GM10266 (cell line): Measurements from ENCODE around the gene SPR.

Source experiments
- DNase-seq: peaks from one replicate; pipeline ENCODE4 v3.0.0; 2012; ENCODE audit errors: extremely low spot score
- TF ChIP-seq, protein P1 (sequence below): IDR thresholded peaks from 2 replicates; pipeline ENCODE4 v1.5.1; 2012; ENCODE audit warnings: mild to moderate bottlenecking, low read depth; ENCODE audit not compliant: control insufficient read depth, insufficient read depth; ENCODE audit errors: missing control alignments

Gene SPR

DNA sequence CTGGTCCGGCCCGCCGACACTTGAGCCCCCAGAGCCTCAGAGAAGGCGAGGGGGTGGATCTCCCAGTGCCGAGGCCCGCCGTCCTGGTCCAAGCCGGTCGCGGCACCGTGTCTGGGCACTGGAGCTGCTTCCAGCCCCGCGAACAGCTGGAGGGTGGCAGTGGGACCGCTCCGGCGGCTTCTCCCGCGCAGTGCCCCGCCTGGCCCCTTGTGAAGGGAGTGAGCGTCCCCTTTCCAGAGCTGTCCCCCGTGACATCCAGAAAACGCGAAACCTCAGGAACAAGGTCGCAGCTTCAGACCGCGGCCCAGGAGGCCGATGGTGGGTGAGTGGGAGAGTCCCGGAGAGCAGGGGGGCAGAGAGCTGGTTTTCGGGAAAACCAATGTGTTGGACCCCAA lies 29.5 kb downstream of the SPR start:
- TF ChIP-seq, protein P1, sequence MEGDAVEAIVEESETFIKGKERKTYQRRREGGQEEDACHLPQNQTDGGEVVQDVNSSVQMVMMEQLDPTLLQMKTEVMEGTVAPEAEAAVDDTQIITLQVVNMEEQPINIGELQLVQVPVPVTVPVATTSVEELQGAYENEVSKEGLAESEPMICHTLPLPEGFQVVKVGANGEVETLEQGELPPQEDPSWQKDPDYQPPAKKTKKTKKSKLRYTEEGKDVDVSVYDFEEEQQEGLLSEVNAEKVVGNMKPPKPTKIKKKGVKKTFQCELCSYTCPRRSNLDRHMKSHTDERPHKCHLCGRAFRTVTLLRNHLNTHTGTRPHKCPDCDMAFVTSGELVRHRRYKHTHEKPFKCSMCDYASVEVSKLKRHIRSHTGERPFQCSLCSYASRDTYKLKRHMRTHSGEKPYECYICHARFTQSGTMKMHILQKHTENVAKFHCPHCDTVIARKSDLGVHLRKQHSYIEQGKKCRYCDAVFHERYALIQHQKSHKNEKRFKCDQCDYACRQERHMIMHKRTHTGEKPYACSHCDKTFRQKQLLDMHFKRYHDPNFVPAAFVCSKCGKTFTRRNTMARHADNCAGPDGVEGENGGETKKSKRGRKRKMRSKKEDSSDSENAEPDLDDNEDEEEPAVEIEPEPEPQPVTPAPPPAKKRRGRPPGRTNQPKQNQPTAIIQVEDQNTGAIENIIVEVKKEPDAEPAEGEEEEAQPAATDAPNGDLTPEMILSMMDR = no peak
- DNase-seq = no peak

- peak; percentile 92 for DNase-seq
- TF ChIP-seq, protein P1 = no peak
Observed at GRCh38 chr2:72917138-72917876, 30.1 kb downstream of the SPR start, which contains the start of gene EMX1. EMX1 (plus strand) TSS chr2:72917519; CDS start chr2:72917853, 334 bp downstream.

GRCh38 chr2:72917877-72918553 lies 30.8 kb downstream of the SPR start:
- no peak for DNase-seq
- TF ChIP-seq, protein P1 = no peak

DNA sequence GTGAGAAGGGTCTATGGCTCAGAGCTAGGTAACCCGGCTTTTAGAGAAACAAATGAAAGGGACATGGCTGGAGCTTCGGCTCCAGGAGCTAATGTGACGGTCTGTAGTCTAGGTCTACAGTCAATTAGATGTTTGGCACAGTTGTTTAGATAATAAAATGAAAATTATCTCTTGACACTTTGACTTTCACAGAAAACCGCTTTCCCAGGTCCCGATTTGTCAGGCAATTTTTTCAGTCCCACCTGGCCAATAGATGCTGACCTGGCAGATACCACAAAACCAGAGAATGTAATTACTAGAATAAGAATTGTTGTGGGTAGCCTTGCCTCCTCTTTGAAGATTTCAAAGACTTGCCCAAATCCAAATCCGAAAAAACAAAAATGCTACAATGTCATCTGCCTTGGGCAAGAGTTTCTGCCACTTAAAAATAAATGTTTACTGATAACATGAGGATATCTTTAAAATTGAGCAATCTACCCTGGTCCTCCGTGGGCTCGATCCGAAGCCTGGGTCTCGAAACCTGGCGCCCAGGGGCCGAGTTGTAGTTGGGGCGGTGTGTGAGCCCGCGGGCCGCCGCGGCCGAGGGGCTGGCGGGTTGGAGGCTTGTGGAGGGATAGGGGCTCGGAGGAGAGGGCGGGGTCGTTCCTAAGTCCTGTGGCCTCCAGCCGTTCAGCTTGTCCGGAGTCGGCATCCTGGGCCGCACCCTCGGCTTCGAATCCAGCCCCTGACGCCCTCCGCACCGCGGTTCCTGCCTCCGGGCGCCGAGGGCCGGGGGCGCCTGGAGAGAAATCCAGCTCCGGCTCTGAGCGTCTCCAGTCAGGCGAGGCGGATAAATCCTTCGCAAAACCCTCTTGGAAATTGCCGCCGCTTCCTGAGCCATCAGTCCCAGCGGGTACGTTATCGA lies 32.5 kb downstream of the SPR start:
- TF ChIP-seq, protein P1 = no peak
- no peak for DNase-seq

GRCh38 chr2:72920318-72921087 lies 33.3 kb downstream of the SPR start:
- TF ChIP-seq, protein P1 = no peak
- DNase-seq = peak; percentile 68

DNA sequence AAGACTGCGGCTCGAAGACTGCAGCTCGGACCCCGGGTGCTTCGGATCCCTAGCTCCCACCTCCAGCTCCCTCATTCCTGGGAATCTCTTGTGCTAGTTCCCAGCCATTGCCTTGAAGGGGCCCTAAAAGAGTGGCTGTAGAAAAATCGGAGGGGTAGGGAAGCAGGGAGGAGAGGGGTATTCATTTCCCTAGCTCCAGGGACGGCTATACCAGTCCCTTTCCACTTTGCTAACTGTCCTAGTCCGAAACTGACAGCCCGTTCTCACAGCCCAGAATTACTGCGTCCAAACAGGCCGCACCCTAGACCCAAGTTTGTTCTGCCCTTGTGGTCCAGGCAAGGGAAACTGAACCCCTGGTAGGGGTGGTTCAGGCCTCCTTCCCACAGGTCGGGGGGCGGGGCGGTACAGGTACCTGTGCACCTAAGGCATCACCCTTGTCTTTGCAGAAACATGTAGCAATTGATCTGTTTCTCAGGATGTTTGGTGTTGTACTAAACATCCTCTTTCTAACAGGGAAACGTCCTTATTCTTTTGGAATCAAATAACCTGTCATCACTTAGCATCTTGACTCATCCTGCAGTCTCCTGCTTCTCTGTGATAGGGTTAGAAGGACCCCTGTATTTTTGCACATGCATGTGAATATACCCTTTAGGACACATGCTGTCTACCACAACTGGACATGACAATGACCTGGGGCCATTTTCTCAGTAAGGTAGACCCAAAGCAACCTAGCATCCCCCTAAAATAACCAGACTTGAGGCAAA lies 34.1 kb downstream of the SPR start:
- DNase-seq = no peak
- TF ChIP-seq, protein P1 = no peak
